Aortic smooth muscle cell (primary cell): ENCODE data around the gene TAS2R42. TPM values are rescaled to one million over a fixed set of nuclear protein-coding genes. Genes with fewer than 3 reads are reported as not detected.

Experiments
- total RNA-seq: library from RNA; depleted of rRNA; stranded (reverse); fragments of >200 nt; gene quantifications from 2 replicates; pipeline ENCODE4 v1.2.3, GENCODE V29; 2014

TAS2R42 gene
- not detected in 2 replicates for total RNA-seq

DNA sequence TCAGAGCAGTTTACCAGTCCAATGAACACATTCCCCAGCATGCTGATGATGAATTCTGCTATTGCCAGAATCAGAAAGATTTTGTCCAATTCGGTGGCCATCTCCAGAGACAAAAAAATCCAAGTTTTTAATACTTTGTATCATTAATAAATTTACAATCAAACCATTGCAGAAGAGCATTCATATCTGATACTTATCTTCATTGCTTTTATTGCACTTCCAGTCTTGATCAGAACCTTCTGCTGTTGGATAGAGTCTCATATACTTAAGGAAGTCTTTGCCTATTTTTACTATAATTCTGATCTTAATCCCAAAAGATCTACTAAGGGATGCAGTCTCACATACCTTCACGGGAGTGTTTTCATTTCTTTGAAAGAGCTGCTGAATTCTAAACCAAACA is at the start of gene TAS2R42:
Gene TAS2R42, minus strand, starts transcription at position 101 of the 400 bp plus-strand sequence. Its CDS starts 0 bp downstream, at position 101.

GRCh38 chr12:11171145-11171968 is 15.4 kb downstream of the TAS2R42 start, which contains the start of gene SMIM10L1:
TSS of gene SMIM10L1 (plus strand) at chr12:11171194. CDS start at chr12:11171357, 163 bp downstream.

Other genes starting within 250 kb of the TAS2R42 start
- 1.7 and 3.2 TPM in 2 replicates for gene TAS2R14, start 247.7 kb downstream of the TAS2R42 start, total RNA-seq
- gene TAS2R50, start 200.0 kb downstream of the TAS2R42 start, total RNA-seq, result 1.8 and 4.7 TPM in 2 replicates
- 1.8 and 3.9 TPM in 2 replicates for gene TAS2R20, start 188.6 kb downstream of the TAS2R42 start, total RNA-seq
- 2.8 and 6.0 TPM in 2 replicates for gene TAS2R19, start 164.3 kb downstream of the TAS2R42 start, total RNA-seq
- gene TAS2R31, start 155.5 kb downstream of the TAS2R42 start, total RNA-seq, result 2.2 and 3.9 TPM in 2 replicates
- 1.1 and 2.8 TPM in 2 replicates for gene TAS2R46, start 124.6 kb downstream of the TAS2R42 start, total RNA-seq
- 0.40 and 2.2 TPM in 2 replicates for gene TAS2R43, start 94.6 kb downstream of the TAS2R42 start, total RNA-seq
- 3.2 and 6.2 TPM in 2 replicates for gene TAS2R30, start 52.3 kb downstream of the TAS2R42 start, total RNA-seq
- gene SMIM10L1, start 15.7 kb downstream of the TAS2R42 start, total RNA-seq, result 6.2 and 8.5 TPM in 2 replicates
- gene PRB3, start 82.8 kb upstream of the TAS2R42 start, total RNA-seq, result not detected in 2 replicates
- gene PRB4, start 123.5 kb upstream of the TAS2R42 start, total RNA-seq, result not detected in 2 replicates
- gene PRB2, start 208.6 kb upstream of the TAS2R42 start, total RNA-seq, result not detected in 2 replicates